HepG2 (cell line): ENCODE measurements around the gene BAZ2A. TPM values are rescaled to one million over a fixed set of nuclear protein-coding genes. Genes with fewer than 3 reads are reported as not detected.

Experiments used
- ATAC-seq: fragments of 200-7000 bp; cut with Tn5 transposase; 3 replicates; pipeline ENCODE4 v1.9.1; 2020; ENCODE audit warnings: mild to moderate bottlenecking, moderate library complexity
- BruUV-seq: library from RNA; stranded (reverse); fragments of 400-500 nt; replicated peaks from 2 replicates; lab custom pipeline; 2021; lab: Mats Ljungman, UMichigan
- CTCF ChIA-PET: fragments of 300-600 bp; formaldehyde crosslinking; extraction: SDS; loops from one replicate; lab custom pipeline; 2021; ENCODE audit warnings: low total read pairs, inconsistent platforms, low intra/inter-chr PET ratio; lab: Yijun Ruan, JAX
- POLR2A ChIA-PET: fragments of 350-600 bp; sonication (Branson Sonifier 250); formaldehyde crosslinking; loops from one replicate; lab custom pipeline; 2020; ENCODE audit warnings: antibody characterized with exemption, inconsistent platforms; lab: Yijun Ruan, JAX
- DNase-seq: peaks from one replicate; pipeline ENCODE4 v3.0.0-alpha.2; 2015; ENCODE audit warnings: low spot score
- FAIRE-seq: peaks from 3 replicates; lab custom pipeline; 2011; peaks lifted over from hg19 to GRCh38; lab: Jason Lieb, UNC
- H2AFZ ChIP-seq: one replicate; pipeline ENCODE4 v1.6.1; 2011; ENCODE audit warnings: low read length, inconsistent platforms
- H3K27ac ChIP-seq: fragments of 300-600 bp; 3 replicates; pipeline ENCODE4 v1.8.0; 2011; ENCODE audit warnings: mixed run types, mild to moderate bottlenecking, mixed read lengths, low read length, inconsistent platforms; ENCODE audit not compliant: insufficient read depth; ENCODE audit errors: extremely low read length
- H3K27me3 ChIP-seq, 2 experiments: fragments of 200-600 bp in 1 of 2; 2 replicates in 1 of 2; 3 replicates in 1 of 2; pipeline versions ENCODE4 v1.6.0 to v1.8.0; 2011; ENCODE audit warnings: low read length in 2 of 2, mild to moderate bottlenecking in 2 of 2, moderate library complexity in 2 of 2, inconsistent platforms in 1 of 2; ENCODE audit not compliant: insufficient read depth in 2 of 2, control insufficient read depth in 1 of 2
- H3K36me3 ChIP-seq, 2 experiments: fragments of 200-600 bp in 1 of 2; replicated peaks in 1 of 2; 2 replicates in 1 of 2; 3 replicates in 1 of 2; pipeline versions ENCODE4 v1.5.1 to v1.8.0; 2011; ENCODE audit warnings: low read length in 2 of 2, inconsistent platforms in 1 of 2; ENCODE audit not compliant: insufficient read depth in 2 of 2, control insufficient read depth in 1 of 2
- H3K4me1 ChIP-seq: 2 replicates; pipeline ENCODE4 v1.5.1; 2012; ENCODE audit warnings: low read length, inconsistent platforms; ENCODE audit not compliant: insufficient read depth
- H3K4me2 ChIP-seq: 2 replicates; pipeline ENCODE4 v1.6.0; 2011; ENCODE audit warnings: low read depth, low read length, inconsistent platforms
- H3K4me3 ChIP-seq, 3 experiments: fragments of 200-600 bp in 1 of 3; sonication (generic), shearing (Covaris generic) in 1 of 3; replicated peaks in 1 of 3; 2 replicates each; pipeline ENCODE4 v1.5.1; 2011 to 2016; ENCODE audit warnings: low read length in 3 of 3, inconsistent platforms in 2 of 3, low read depth in 2 of 3, mild to moderate bottlenecking in 2 of 3, control low read depth in 1 of 3, mixed read lengths in 1 of 3; ENCODE audit not compliant: insufficient read depth in 1 of 3
- H3K79me2 ChIP-seq: one replicate; pipeline ENCODE4 v1.6.1; 2011; ENCODE audit warnings: low read length, inconsistent platforms; ENCODE audit not compliant: insufficient read depth
- H3K9ac ChIP-seq: 2 replicates; pipeline ENCODE4 v1.6.0; 2011; ENCODE audit warnings: mild to moderate bottlenecking, low read depth, low read length, inconsistent platforms; ENCODE audit not compliant: insufficient read depth
- H3K9me3 ChIP-seq: 2 replicates; pipeline ENCODE4 v1.5.1; 2012; ENCODE audit warnings: mild to moderate bottlenecking, low read length
- H4K20me1 ChIP-seq: 2 replicates; pipeline ENCODE4 v1.6.0; 2011; ENCODE audit warnings: inconsistent platforms, mild to moderate bottlenecking, low read length, moderate library complexity; ENCODE audit not compliant: insufficient read depth
- BCL3 ChIP-seq: sonication (generic); formaldehyde crosslinking; IDR thresholded peaks from 2 replicates; pipeline ENCODE4 v1.5.1; 2020; ENCODE audit warnings: mild to moderate bottlenecking, missing genetic modification reagents, moderate library complexity
- DMAP1 ChIP-seq: IDR thresholded peaks from 2 replicates; pipeline ENCODE4 v1.6.1; 2016
- DNMT3B ChIP-seq: conservative IDR thresholded peaks from 2 replicates; pipeline ENCODE4 v1.6.1; 2016; ENCODE audit warnings: missing biosample characterization, control low read depth
- GATAD1 ChIP-seq: IDR thresholded peaks from 2 replicates; pipeline ENCODE4 v1.6.1; 2016; ENCODE audit warnings: missing genetic modification reagents, missing compliant biosample characterization
- HNRNPL ChIP-seq: fragments of 200-400 bp; formaldehyde crosslinking; IDR thresholded peaks from 2 replicates; pipeline ENCODE4 v1.6.1; 2017; ENCODE audit warnings: mild to moderate bottlenecking, low read depth, low read length
- IKZF5 ChIP-seq: IDR thresholded peaks from 2 replicates; pipeline ENCODE4 v1.6.1; 2018; ENCODE audit warnings: missing genetic modification reagents, mild to moderate bottlenecking, missing compliant biosample characterization
- KDM4B ChIP-seq: sonication (generic); formaldehyde crosslinking; IDR thresholded peaks from 2 replicates; pipeline ENCODE4 v1.4.0; 2020; ENCODE audit warnings: missing genetic modification reagents
- KLF12 ChIP-seq: sonication (generic); formaldehyde crosslinking; IDR thresholded peaks from 2 replicates; pipeline ENCODE4 v1.4.0; 2020; ENCODE audit warnings: missing genetic modification reagents, borderline replicate concordance
- KMT2A ChIP-seq: sonication (generic); formaldehyde crosslinking; IDR thresholded peaks from 2 replicates; pipeline ENCODE4 v1.4.0; 2020; ENCODE audit warnings: missing genetic modification reagents
- POLR2AphosphoS5 ChIP-seq: IDR thresholded peaks from 2 replicates; pipeline ENCODE4 v1.6.1; 2012; ENCODE audit warnings: low read depth, low read length
- SP4 ChIP-seq: sonication (generic); formaldehyde crosslinking; IDR thresholded peaks from 2 replicates; pipeline ENCODE4 v1.8.1; 2023; ENCODE audit warnings: mild to moderate bottlenecking, missing genetic modification reagents
- TAF15 ChIP-seq: fragments of 200-400 bp; formaldehyde crosslinking; IDR thresholded peaks from one replicate; pipeline ENCODE4 v1.6.1; 2018; ENCODE audit warnings: mild to moderate bottlenecking, low read depth, low read length; ENCODE audit not compliant: poor library complexity, severe bottlenecking
- TBL1XR1 ChIP-seq: fragments of 150-350 bp; IDR thresholded peaks from 2 replicates; pipeline ENCODE4 v1.6.1; 2014; ENCODE audit warnings: borderline replicate concordance, low read length; ENCODE audit not compliant: partially characterized antibody
- YY1 ChIP-seq: IDR thresholded peaks from 2 replicates; pipeline ENCODE4 v1.6.1; 2011; ENCODE audit warnings: low read length, low read depth, moderate library complexity, mild to moderate bottlenecking; ENCODE audit not compliant: insufficient read depth, insufficient replicate concordance
- ZFP91 ChIP-seq: sonication (generic); formaldehyde crosslinking; IDR thresholded peaks from 2 replicates; pipeline ENCODE4 v1.9.0; 2022; ENCODE audit warnings: missing genetic modification reagents, mild to moderate bottlenecking, borderline replicate concordance
- ZKSCAN8 ChIP-seq: IDR thresholded peaks from 2 replicates; pipeline ENCODE4 v1.6.1; 2016; ENCODE audit warnings: borderline replicate concordance, missing genetic modification reagents, missing compliant biosample characterization
- ZNF30 ChIP-seq: sonication (generic); formaldehyde crosslinking; IDR thresholded peaks from 2 replicates; pipeline ENCODE4 v1.5.0; 2020; ENCODE audit warnings: mild to moderate bottlenecking, missing genetic modification reagents
- ZNF605 ChIP-seq: sonication (generic); formaldehyde crosslinking; IDR thresholded peaks from 2 replicates; pipeline ENCODE4 v1.8.0; 2022; ENCODE audit warnings: mild to moderate bottlenecking, missing genetic modification reagents
- ZNF619 ChIP-seq: sonication (generic); formaldehyde crosslinking; IDR thresholded peaks from 2 replicates; pipeline ENCODE4 v1.4.0; 2020; ENCODE audit warnings: mild to moderate bottlenecking, missing genetic modification reagents
- ZNF879 ChIP-seq: sonication (generic); formaldehyde crosslinking; IDR thresholded peaks from 2 replicates; pipeline ENCODE4 v1.8.1; 2023; ENCODE audit warnings: missing genetic modification reagents
- WGBS: methylation state at CpG from one replicate; pipeline ENCODE4 v1.1.6; 2017; ENCODE audit warnings: low lambda C conversion rate; 5-methylcytosine and 5-hydroxymethylcytosine counted together
- in situ Hi-C: cut with HindIII; loops from 2 replicates; pipeline ENCODE4 v1.10.0; 2017; ENCODE audit warnings: low pct_unique_long_range_greater_than_20kb; ENCODE audit not compliant: extremely low pct_ligation_motif_present
- intact Hi-C: fragments of 100-400 bp; cut with micrococcal nuclease; formaldehyde crosslinking; loops from one replicate; pipeline ENCODE4 v1.10.0; 2022; ENCODE audit not compliant: unreplicated experiment
- polyA plus RNA-seq, 8 experiments: library from polyadenylated mRNA; depleted of rRNA in 3 of 8; stranded (reverse) in 7 of 8; unstranded in 1 of 8; fragments of >200 nt; fragmentation: Illumina TruSeq in 4 of 8; extraction: Trizol in 4 of 8; gene quantifications; 2 replicates each; pipeline versions ENCODE4 v1.2.1 to v1.2.3, GENCODE V29; 2011 to 2016; ENCODE audit warnings: low read depth in 4 of 8, missing spikeins in 1 of 8, mixed read lengths in 1 of 8; ENCODE audit not compliant: insufficient read depth in 1 of 8
- total RNA-seq, 5 experiments: library from RNA; depleted of rRNA; stranded (reverse); fragments of >200 nt; fragmentation: Illumina TruSeq; extraction: Trizol; gene quantifications; 2 replicates each; pipeline ENCODE4 v1.2.3, GENCODE V29; 2016; ENCODE audit warnings: low read depth in 1 of 5

The BAZ2A gene
- total and polyA plus RNA-seq, 2 of the 13 experiments (the other 11 are each of a cell fraction or from before 2014, with no cell fraction given): 21.8 to 73.5 TPM

DNA sequence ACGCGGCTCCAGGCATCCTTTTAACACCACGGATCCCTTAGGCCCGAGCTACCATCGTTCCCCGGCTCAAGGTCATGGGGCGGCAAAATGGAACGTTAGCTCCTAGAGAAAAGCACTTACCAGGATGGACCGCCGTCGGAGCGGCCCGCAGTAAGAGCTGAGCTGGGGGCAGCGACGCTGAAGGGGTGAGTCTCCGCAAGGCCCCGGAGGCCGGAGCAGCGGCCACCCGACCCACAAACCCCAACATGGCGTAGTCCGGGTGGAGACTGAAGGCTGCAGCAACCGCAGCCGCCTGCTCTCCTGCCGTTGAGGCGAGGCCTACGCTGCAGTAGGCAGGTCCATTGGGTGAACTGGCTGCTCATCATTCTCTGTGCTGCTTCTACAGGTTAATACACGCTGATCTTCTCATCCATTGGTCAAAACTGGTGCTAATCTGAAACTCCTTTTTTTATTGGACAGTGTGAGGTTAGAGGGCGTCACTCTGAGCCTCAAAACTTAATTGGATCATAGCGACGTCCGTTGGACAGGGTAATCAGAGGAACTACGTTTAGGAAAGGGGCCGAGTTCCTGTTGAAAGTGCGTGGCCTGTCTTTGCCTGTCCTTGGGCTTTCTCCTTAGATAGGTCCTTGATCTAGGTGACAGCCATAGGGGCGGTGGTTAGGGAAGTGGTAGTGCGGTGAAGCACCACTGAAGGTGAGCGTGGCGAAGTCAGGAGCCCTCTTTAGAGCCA is 15.8 kb upstream of the BAZ2A start, which contains the start of gene ATP5F1B:
ATP5F1B (minus strand) TSS at position 268 of the 730 bp plus-strand sequence; CDS start at position 247, 21 bp downstream.
- in situ Hi-C loops: loop anchor here (10.0 kb wide), 1 partner anchor 79 kb away; the partner anchor contains the start of gene NACA
- WGBS: under 1% methylated on average over 19 of the region's 39 CpGs
- peak; percentile 66; the same call in 1 of the 2 replicates for TF ChIP-seq HNRNPL
- TF ChIP-seq ZFP91 (CRISPR knock-in tag): peak; percentile 86; the same call in 1 of the 2 replicates
- TF ChIP-seq ZNF605 (CRISPR knock-in tag): peak; percentile 97
- TF ChIP-seq DMAP1: peak; percentile 89
- TF ChIP-seq KDM4B (CRISPR knock-in tag): no peak
- TF ChIP-seq YY1: peak; percentile 87
- TF ChIP-seq SP4: peak; percentile 80
- peak; percentile 55; the same call in 1 of the 2 replicates for TF ChIP-seq KLF12 (CRISPR knock-in tag)
- peak; percentile 73 for TF ChIP-seq TAF15
- TF ChIP-seq ZKSCAN8 (CRISPR knock-in tag): peak; percentile 52; the same call in 1 of the 2 replicates
- TF ChIP-seq ZNF619 (CRISPR knock-in tag): peak; percentile 70; the same call in 1 of the 2 replicates
- TF ChIP-seq KMT2A: peak; percentile 84
- TF ChIP-seq IKZF5: peak; percentile 89
- peak; percentile 77; the same call in 1 of the 2 replicates for TF ChIP-seq DNMT3B (CRISPR knock-in tag)
- TF ChIP-seq ZNF30 (CRISPR knock-in tag): 0 out of 2 replicates have a peak, but pooled peaks have one; percentile 65
- peak; percentile 77 for TF ChIP-seq GATAD1 (CRISPR knock-in tag)
- TF ChIP-seq ZNF879: 0 out of 2 replicates have a peak, but pooled peaks have one; percentile 56
- TF ChIP-seq BCL3: peak; percentile 26; the same call in 1 of the 2 replicates
- peak; percentile 98 for TF ChIP-seq POLR2AphosphoS5
- TF ChIP-seq TBL1XR1: no peak

More for the DNA sequence above, 15.8 kb upstream of the BAZ2A start, which contains the start of gene ATP5F1B:
- ChIA-PET POLR2A (interaction anchor here (0.7 to 2.8 kb wide), 13 partner anchors 9 to 433 kb away, joined by 3 to 58 read pairs (median 4); partner anchors contain the start of genes BAZ2A, NACA and PTGES3), CTCF (interaction anchor here (1.0 kb wide), 1 partner anchor 9 kb away, joined by 5 read pairs; no protein-coding TSS in a partner anchor)
- H3K27ac ChIP-seq: peak within 1 kb of the TSS; percentile 84
- peaks cover 10 to 27% of the 10 kb centered on the region in 2 experiments for H3K36me3 ChIP-seq
- peak within 1 kb of the TSS; percentile 91 for H3K4me2 ChIP-seq
- no peaks in the 10 kb centered on the region for H3K9me3 ChIP-seq
- H3K27me3 ChIP-seq: no peaks in the 10 kb centered on the region; a peak in 1 of 5 replicates
- intact Hi-C loops: loop anchor here (1.0 to 10.0 kb wide), 3 partner anchors 9 to 79 kb away; partner anchors contain the start of gene NACA
- DNase-seq (peak; percentile 100), ATAC-seq (peak; percentile 99), FAIRE-seq (peak; percentile 98)
- H3K4me1 ChIP-seq: peaks cover 35% of the 10 kb centered on the region
- peak within 1 kb of the TSS; percentile 75 to 89 (median 77) for H3K4me3 ChIP-seq
- peak within 1 kb of the TSS; percentile 74 for H2AFZ ChIP-seq
- H3K79me2 ChIP-seq: peaks cover 39% of the 10 kb centered on the region
- BruUV-seq: no TSS peak
- peak within 1 kb of the TSS; percentile 97 for H3K9ac ChIP-seq
- H4K20me1 ChIP-seq: peaks cover 15% of the 10 kb centered on the region
